HL-60 (cell line): ENCODE results near the gene RFTN1.

Experiments
- DNase-seq, 2 experiments: peaks; one replicate each; pipeline ENCODE4 v3.0.0-alpha.2; 2010 to 2020; ENCODE audit warnings: low read depth in 1 of 2, low spot score in 1 of 2
- H3K27ac ChIP-seq: fragments of 250-450 bp; sonication (Bioruptor Pico); replicated peaks from 2 replicates; pipeline ENCODE4 v1.5.1; 2020; ENCODE audit warnings: mild to moderate bottlenecking, moderate library complexity
- H3K27me3 ChIP-seq: fragments of 250-450 bp; sonication (Bioruptor Pico); 2 replicates; pipeline ENCODE4 v1.5.1; 2021; ENCODE audit warnings: mild to moderate bottlenecking, moderate library complexity; ENCODE audit not compliant: insufficient read depth, poor library complexity, severe bottlenecking
- H3K4me3 ChIP-seq: replicated peaks from 2 replicates; pipeline ENCODE4 v1.5.1; 2011; ENCODE audit warnings: mild to moderate bottlenecking, control low read depth, low read length; ENCODE audit not compliant: insufficient read depth
- GABPA ChIP-seq: IDR thresholded peaks from 2 replicates; pipeline ENCODE4 v1.6.1; 2012; ENCODE audit warnings: low read depth
- POLR2AphosphoS5 ChIP-seq: IDR thresholded peaks from 2 replicates; pipeline ENCODE4 v1.6.1; 2012; ENCODE audit warnings: low read depth
- SPI1 ChIP-seq: IDR thresholded peaks from 2 replicates; pipeline ENCODE4 v1.6.1; 2012; ENCODE audit warnings: low read depth, mild to moderate bottlenecking, borderline replicate concordance
- TF ChIP-seq, protein P1 (sequence below): IDR thresholded peaks from one replicate; pipeline ENCODE4 v1.5.1; 2011; ENCODE audit warnings: low read length, control low read depth, inconsistent platforms; ENCODE audit not compliant: insufficient read depth
- TF ChIP-seq, protein P2 (sequence below): IDR thresholded peaks from 2 replicates; pipeline ENCODE4 v1.6.1; 2012; ENCODE audit warnings: low read depth; ENCODE audit not compliant: insufficient replicate concordance

Gene RFTN1

DNA sequence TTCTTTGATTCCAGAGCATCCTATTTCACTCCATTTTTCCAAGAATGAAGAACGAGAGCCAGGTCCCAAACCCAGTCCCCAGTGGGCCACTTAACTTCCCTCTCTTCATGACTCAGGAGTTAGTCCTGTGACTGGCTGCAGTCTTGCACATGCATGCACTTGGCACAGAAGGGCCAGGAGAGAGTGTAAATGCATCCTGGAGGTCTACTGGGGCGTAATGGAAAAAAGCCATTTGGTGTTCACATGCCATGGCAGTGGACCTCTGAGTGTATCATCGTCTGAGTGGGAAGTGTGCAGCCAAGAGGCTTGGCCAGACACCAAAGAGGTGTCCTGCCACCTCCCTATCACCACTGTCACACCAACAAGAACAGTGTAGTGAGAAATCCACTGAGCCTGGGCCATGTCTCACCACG lies 15.1 kb upstream of the RFTN1 start:
- TF ChIP-seq SPI1 (no peak), POLR2AphosphoS5 (no peak), GABPA (no peak)
- TF ChIP-seq, protein P1, sequence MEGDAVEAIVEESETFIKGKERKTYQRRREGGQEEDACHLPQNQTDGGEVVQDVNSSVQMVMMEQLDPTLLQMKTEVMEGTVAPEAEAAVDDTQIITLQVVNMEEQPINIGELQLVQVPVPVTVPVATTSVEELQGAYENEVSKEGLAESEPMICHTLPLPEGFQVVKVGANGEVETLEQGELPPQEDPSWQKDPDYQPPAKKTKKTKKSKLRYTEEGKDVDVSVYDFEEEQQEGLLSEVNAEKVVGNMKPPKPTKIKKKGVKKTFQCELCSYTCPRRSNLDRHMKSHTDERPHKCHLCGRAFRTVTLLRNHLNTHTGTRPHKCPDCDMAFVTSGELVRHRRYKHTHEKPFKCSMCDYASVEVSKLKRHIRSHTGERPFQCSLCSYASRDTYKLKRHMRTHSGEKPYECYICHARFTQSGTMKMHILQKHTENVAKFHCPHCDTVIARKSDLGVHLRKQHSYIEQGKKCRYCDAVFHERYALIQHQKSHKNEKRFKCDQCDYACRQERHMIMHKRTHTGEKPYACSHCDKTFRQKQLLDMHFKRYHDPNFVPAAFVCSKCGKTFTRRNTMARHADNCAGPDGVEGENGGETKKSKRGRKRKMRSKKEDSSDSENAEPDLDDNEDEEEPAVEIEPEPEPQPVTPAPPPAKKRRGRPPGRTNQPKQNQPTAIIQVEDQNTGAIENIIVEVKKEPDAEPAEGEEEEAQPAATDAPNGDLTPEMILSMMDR: no peak
- TF ChIP-seq, protein P2, sequence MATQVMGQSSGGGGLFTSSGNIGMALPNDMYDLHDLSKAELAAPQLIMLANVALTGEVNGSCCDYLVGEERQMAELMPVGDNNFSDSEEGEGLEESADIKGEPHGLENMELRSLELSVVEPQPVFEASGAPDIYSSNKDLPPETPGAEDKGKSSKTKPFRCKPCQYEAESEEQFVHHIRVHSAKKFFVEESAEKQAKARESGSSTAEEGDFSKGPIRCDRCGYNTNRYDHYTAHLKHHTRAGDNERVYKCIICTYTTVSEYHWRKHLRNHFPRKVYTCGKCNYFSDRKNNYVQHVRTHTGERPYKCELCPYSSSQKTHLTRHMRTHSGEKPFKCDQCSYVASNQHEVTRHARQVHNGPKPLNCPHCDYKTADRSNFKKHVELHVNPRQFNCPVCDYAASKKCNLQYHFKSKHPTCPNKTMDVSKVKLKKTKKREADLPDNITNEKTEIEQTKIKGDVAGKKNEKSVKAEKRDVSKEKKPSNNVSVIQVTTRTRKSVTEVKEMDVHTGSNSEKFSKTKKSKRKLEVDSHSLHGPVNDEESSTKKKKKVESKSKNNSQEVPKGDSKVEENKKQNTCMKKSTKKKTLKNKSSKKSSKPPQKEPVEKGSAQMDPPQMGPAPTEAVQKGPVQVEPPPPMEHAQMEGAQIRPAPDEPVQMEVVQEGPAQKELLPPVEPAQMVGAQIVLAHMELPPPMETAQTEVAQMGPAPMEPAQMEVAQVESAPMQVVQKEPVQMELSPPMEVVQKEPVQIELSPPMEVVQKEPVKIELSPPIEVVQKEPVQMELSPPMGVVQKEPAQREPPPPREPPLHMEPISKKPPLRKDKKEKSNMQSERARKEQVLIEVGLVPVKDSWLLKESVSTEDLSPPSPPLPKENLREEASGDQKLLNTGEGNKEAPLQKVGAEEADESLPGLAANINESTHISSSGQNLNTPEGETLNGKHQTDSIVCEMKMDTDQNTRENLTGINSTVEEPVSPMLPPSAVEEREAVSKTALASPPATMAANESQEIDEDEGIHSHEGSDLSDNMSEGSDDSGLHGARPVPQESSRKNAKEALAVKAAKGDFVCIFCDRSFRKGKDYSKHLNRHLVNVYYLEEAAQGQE: no peak
- Histone ChIP-seq H3K27me3 (peaks cover 6% of the 10 kb centered on the region), H3K27ac (no peak overlapping the region), H3K4me3 (no peak overlapping the region)
- no peak for DNase-seq

- H3K4me3 ChIP-seq: no peak overlapping the region
- H3K27ac ChIP-seq: no peak overlapping the region
- peaks cover 6% of the 10 kb centered on the region for H3K27me3 ChIP-seq
- DNase-seq: no peak
- TF ChIP-seq GABPA: no peak
- no peak for TF ChIP-seq SPI1
- TF ChIP-seq, protein P1: no peak
Measured at GRCh38 chr3:16528106-16528505, 14.6 kb upstream of the RFTN1 start.

DNA sequence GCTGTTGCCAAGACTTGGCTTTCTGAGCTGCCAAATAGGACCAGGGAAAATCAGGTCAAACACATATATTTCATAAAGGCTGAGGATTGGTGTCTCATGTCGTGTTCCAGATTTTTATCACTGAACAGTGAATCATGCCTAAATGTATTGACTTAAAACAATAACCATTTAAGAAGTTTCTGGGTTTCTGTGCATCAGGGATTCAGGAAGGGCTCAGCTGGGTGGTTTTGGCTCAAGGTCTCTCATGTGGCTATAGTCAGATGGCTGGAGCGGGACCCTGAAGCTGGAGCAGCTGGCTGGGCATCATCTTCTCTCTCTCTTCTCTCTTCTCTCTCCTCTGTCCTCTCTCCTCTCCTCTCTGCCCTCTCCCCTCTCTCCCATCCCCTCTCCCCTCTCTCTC lies 10.7 kb upstream of the RFTN1 start:
- no peak for DNase-seq
- H3K4me3 ChIP-seq: no peak overlapping the region
- TF ChIP-seq GABPA: no peak
- no peak overlapping the region for H3K27ac ChIP-seq
- H3K27me3 ChIP-seq: no peaks in the 10 kb centered on the region

GRCh38 chr3:16523778-16524177 lies 10.3 kb upstream of the RFTN1 start:
- Histone ChIP-seq H3K27me3 (no peaks in the 10 kb centered on the region), H3K27ac (no peak overlapping the region), H3K4me3 (no peak overlapping the region)
- no peak for DNase-seq
- 0 out of 2 replicates have a peak, but pooled peaks have one; percentile 11 for TF ChIP-seq SPI1
- TF ChIP-seq POLR2AphosphoS5: no peak
- TF ChIP-seq, protein P2: no peak

DNA sequence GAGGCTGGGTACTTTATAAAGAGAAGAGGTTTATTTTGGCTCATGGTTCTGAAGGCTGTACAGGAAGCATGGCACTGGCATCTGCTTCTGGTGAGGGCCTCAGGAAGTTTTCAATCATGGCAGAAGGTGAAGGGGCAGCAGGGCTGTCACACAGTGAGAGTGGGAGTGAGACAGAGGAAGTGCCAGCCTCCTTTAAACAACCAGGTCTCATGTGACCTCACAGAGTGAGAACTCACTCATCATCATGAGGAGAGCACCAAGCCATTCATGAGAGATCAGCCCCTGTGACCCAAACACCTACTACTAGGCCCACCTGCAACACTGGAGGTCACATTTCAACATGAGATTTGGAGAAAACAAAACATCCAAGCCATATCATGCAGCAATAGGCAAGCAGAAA lies 9.3 kb upstream of the RFTN1 start:
- TF ChIP-seq SPI1 (peak; percentile 11; the same call in 1 of the 2 replicates), POLR2AphosphoS5 (no peak), GABPA (no peak)
- TF ChIP-seq, protein P2: no peak
- TF ChIP-seq, protein P1: no peak
- Histone ChIP-seq H3K27ac (no peak overlapping the region), H3K4me3 (no peak overlapping the region), H3K27me3 (no peaks in the 10 kb centered on the region)
- no peak for DNase-seq
